NCI-H2107 treated with DMSO at 0.1 percent for 48 hours (cell line): Measurements from ENCODE around the gene VSTM4.

Source experiments
- DNase-seq: peaks from one replicate; lab custom pipeline; 2025; ENCODE audit not compliant: unreplicated experiment; lab: John Stamatoyannopoulos, UW

Gene VSTM4

GRCh38 chr10:49093922-49094321, 21.4 kb downstream of the VSTM4 start:
- no peak for DNase-seq

GRCh38 chr10:49092477-49092876, 22.8 kb downstream of the VSTM4 start:
- no peak for DNase-seq

- DNase-seq = no peak
Observed at GRCh38 chr10:49091450-49092210, 23.7 kb downstream of the VSTM4 start.

- DNase-seq = no peak
Observed at GRCh38 chr10:49090696-49091380, 24.5 kb downstream of the VSTM4 start.

GRCh38 chr10:49090189-49090575, 25.1 kb downstream of the VSTM4 start:
- DNase-seq = no peak

- DNase-seq = no peak
Observed at GRCh38 chr10:49089557-49090188, 25.6 kb downstream of the VSTM4 start.

- DNase-seq = no peak
Observed at GRCh38 chr10:49089152-49089551, 26.2 kb downstream of the VSTM4 start.

- no peak for DNase-seq
Observed at GRCh38 chr10:49086889-49087288, 28.4 kb downstream of the VSTM4 start.

- no peak for DNase-seq
Observed at GRCh38 chr10:49083261-49083660, 32.1 kb downstream of the VSTM4 start.

GRCh38 chr10:49082766-49083165, 32.6 kb downstream of the VSTM4 start:
- no peak for DNase-seq

GRCh38 chr10:49081547-49082275, 33.6 kb downstream of the VSTM4 start:
- DNase-seq = no peak

GRCh38 chr10:49080965-49081364, 34.4 kb downstream of the VSTM4 start:
- no peak for DNase-seq

GRCh38 chr10:49080071-49080470, 35.3 kb downstream of the VSTM4 start:
- DNase-seq = no peak

GRCh38 chr10:49079499-49079898, 35.8 kb downstream of the VSTM4 start:
- no peak for DNase-seq

- no peak for DNase-seq
Observed at GRCh38 chr10:49079072-49079471, 36.2 kb downstream of the VSTM4 start.

GRCh38 chr10:49078433-49078832, 36.9 kb downstream of the VSTM4 start:
- DNase-seq = no peak

- no peak for DNase-seq
Observed at GRCh38 chr10:49076741-49077521, 38.4 kb downstream of the VSTM4 start.

- no peak for DNase-seq
Observed at GRCh38 chr10:49076319-49076718, 39.0 kb downstream of the VSTM4 start.

- no peak for DNase-seq
Observed at GRCh38 chr10:49075743-49076142, 39.6 kb downstream of the VSTM4 start.

- DNase-seq = no peak
Observed at GRCh38 chr10:49074836-49075682, 40.3 kb downstream of the VSTM4 start.
